Astrocyte (in vitro differentiated cells and primary cell): ENCODE results near the gene PNMA1. TPM values are rescaled to one million over a fixed set of nuclear protein-coding genes. Genes with fewer than 3 reads are reported as not detected.

Experiments
- DNase-seq: peaks from one replicate; pipeline ENCODE4 v3.0.0-alpha.2; 2010; ENCODE audit warnings: low read depth
- FAIRE-seq: peaks from 2 replicates; lab custom pipeline; 2011; peaks lifted over from hg19 to GRCh38; lab: Jason Lieb, UNC
- H2AFZ ChIP-seq: 2 replicates; pipeline ENCODE4 v1.6.0; 2012; ENCODE audit warnings: low read depth, low read length, inconsistent platforms
- H3K27ac ChIP-seq: 2 replicates; pipeline ENCODE4 v1.5.1; 2011; ENCODE audit warnings: low read depth, low read length, inconsistent platforms
- H3K27me3 ChIP-seq: 2 replicates; pipeline ENCODE4 v1.6.0; 2011; ENCODE audit warnings: low read length, inconsistent platforms; ENCODE audit not compliant: insufficient read depth
- H3K36me3 ChIP-seq: 2 replicates; pipeline ENCODE4 v1.5.1; 2011; ENCODE audit warnings: low read length, inconsistent platforms; ENCODE audit not compliant: insufficient read depth
- H3K4me1 ChIP-seq: 2 replicates; pipeline ENCODE4 v1.5.1; 2011; ENCODE audit warnings: low read length, inconsistent platforms; ENCODE audit not compliant: insufficient read depth
- H3K4me2 ChIP-seq: 2 replicates; pipeline ENCODE4 v1.6.0; 2012; ENCODE audit warnings: low read length, inconsistent platforms
- H3K4me3 ChIP-seq: 2 replicates; pipeline ENCODE4 v1.5.1; 2011; ENCODE audit warnings: low read depth, mild to moderate bottlenecking, low read length, inconsistent platforms; ENCODE audit not compliant: insufficient read depth
- H3K79me2 ChIP-seq: 2 replicates; pipeline ENCODE4 v1.6.0; 2012; ENCODE audit warnings: mild to moderate bottlenecking, low read length, inconsistent platforms; ENCODE audit not compliant: insufficient read depth
- H3K9ac ChIP-seq: 2 replicates; pipeline ENCODE4 v1.6.0; 2012; ENCODE audit warnings: mild to moderate bottlenecking, low read length, inconsistent platforms
- H3K9me3 ChIP-seq: 2 replicates; pipeline ENCODE4 v1.5.1; 2012; ENCODE audit warnings: low read depth, mild to moderate bottlenecking, low read length, inconsistent platforms; ENCODE audit not compliant: insufficient read depth
- H4K20me1 ChIP-seq: 2 replicates; pipeline ENCODE4 v1.6.0; 2012; ENCODE audit warnings: low read length, inconsistent platforms; ENCODE audit not compliant: insufficient read depth
- H3K27ac Mint-ChIP-seq: one replicate; pipeline ENCODE4 v1.8.0; 2021; ENCODE audit warnings: mild to moderate bottlenecking, mixed read lengths; ENCODE audit not compliant: unreplicated experiment
- H3K27me3 Mint-ChIP-seq: one replicate; pipeline ENCODE4 v1.8.0; 2021; ENCODE audit warnings: low read depth, mixed read lengths; ENCODE audit not compliant: unreplicated experiment
- H3K36me3 Mint-ChIP-seq: one replicate; pipeline ENCODE4 v1.8.0; 2021; ENCODE audit warnings: low read depth, mixed read lengths; ENCODE audit not compliant: unreplicated experiment
- H3K4me1 Mint-ChIP-seq: one replicate; pipeline ENCODE4 v1.8.0; 2021; ENCODE audit warnings: low read depth, mixed read lengths; ENCODE audit not compliant: unreplicated experiment
- H3K4me3 Mint-ChIP-seq: one replicate; pipeline ENCODE4 v1.8.0; 2021; ENCODE audit warnings: mild to moderate bottlenecking, moderate library complexity, mixed read lengths; ENCODE audit not compliant: unreplicated experiment
- H3K9me3 Mint-ChIP-seq: one replicate; pipeline ENCODE4 v1.8.0; 2021; ENCODE audit warnings: mild to moderate bottlenecking, mixed read lengths; ENCODE audit not compliant: unreplicated experiment
- CTCF ChIP-seq: IDR thresholded peaks from 2 replicates; pipeline ENCODE4 v1.5.1; 2011; ENCODE audit warnings: low read depth, mild to moderate bottlenecking, inconsistent platforms, low read length, moderate library complexity; ENCODE audit not compliant: insufficient read depth
- EZH2 ChIP-seq: IDR thresholded peaks from 2 replicates; pipeline ENCODE4 v1.6.1; 2012; ENCODE audit warnings: mild to moderate bottlenecking, low read length, inconsistent platforms; ENCODE audit not compliant: insufficient read depth
- total RNA-seq: library from RNA; stranded (reverse); gene quantifications from 2 replicates; pipeline ENCODE4 v1.2.1, GENCODE V29; 2021

Gene PNMA1
- total RNA-seq, 1 donor from 2014 or later = 67.4 TPM

GRCh38 chr14:73663548-73664212 lies 50.5 kb downstream of the PNMA1 start:
- Mint-ChIP-seq H3K4me3 (no peak overlapping the region), H3K27me3 (no peaks in the 10 kb centered on the region), H3K27ac (peak overlapping the region; percentile 21), H3K36me3 (peaks cover 2% of the 10 kb centered on the region), H3K9me3 (no peaks in the 10 kb centered on the region), H3K4me1 (peaks cover 21% of the 10 kb centered on the region)
- FAIRE-seq (no peak), DNase-seq (no peak)
- Histone ChIP-seq H4K20me1 (no peaks in the 10 kb centered on the region), H3K4me2 (no peak overlapping the region), H3K36me3 (peaks cover 7% of the 10 kb centered on the region), H2AFZ (no peak overlapping the region), H3K4me1 (peaks cover 11% of the 10 kb centered on the region), H3K79me2 (no peaks in the 10 kb centered on the region), H3K9ac (no peak overlapping the region), H3K4me3 (no peak overlapping the region), H3K9me3 (no peaks in the 10 kb centered on the region), H3K27ac (no peak overlapping the region), H3K27me3 (no peaks in the 10 kb centered on the region)
- TF ChIP-seq CTCF (no peak), EZH2 (no peak)

- Histone ChIP-seq H3K27ac (peak overlapping the region; percentile 39), H4K20me1 (no peaks in the 10 kb centered on the region), H3K4me3 (no peak overlapping the region), H3K9me3 (no peaks in the 10 kb centered on the region), H3K4me1 (peaks cover 11% of the 10 kb centered on the region), H3K79me2 (no peaks in the 10 kb centered on the region), H3K36me3 (peaks cover 7% of the 10 kb centered on the region), H3K4me2 (peak overlapping the region; percentile 15), H2AFZ (no peak overlapping the region), H3K27me3 (no peaks in the 10 kb centered on the region), H3K9ac (no peak overlapping the region)
- TF ChIP-seq CTCF (peak; percentile 73), EZH2 (no peak)
- peak overlapping the region; percentile 43 for H3K4me3 Mint-ChIP-seq
- H3K9me3 Mint-ChIP-seq = no peaks in the 10 kb centered on the region
- peaks cover 2% of the 10 kb centered on the region for H3K36me3 Mint-ChIP-seq
- DNase-seq (peak; percentile 93), FAIRE-seq (peak; percentile 99)
- H3K4me1 Mint-ChIP-seq = peaks cover 21% of the 10 kb centered on the region
- peak overlapping the region; percentile 79 for H3K27ac Mint-ChIP-seq
- no peaks in the 10 kb centered on the region for H3K27me3 Mint-ChIP-seq
Observed at GRCh38 chr14:73662487-73662943, 51.7 kb downstream of the PNMA1 start.

GRCh38 chr14:73661872-73662271 lies 52.3 kb downstream of the PNMA1 start:
- Histone ChIP-seq H4K20me1 (no peaks in the 10 kb centered on the region), H3K4me3 (no peak overlapping the region), H3K27me3 (no peaks in the 10 kb centered on the region), H3K9me3 (no peaks in the 10 kb centered on the region), H3K27ac (peak overlapping the region; percentile 30), H2AFZ (no peak overlapping the region), H3K79me2 (no peaks in the 10 kb centered on the region), H3K36me3 (peaks cover 7% of the 10 kb centered on the region), H3K9ac (no peak overlapping the region), H3K4me2 (no peak overlapping the region), H3K4me1 (peaks cover 11% of the 10 kb centered on the region)
- DNase-seq = peak; percentile 55
- Mint-ChIP-seq H3K27ac (no peak overlapping the region), H3K27me3 (no peaks in the 10 kb centered on the region), H3K36me3 (peaks cover 4% of the 10 kb centered on the region), H3K4me3 (no peak overlapping the region), H3K4me1 (peaks cover 21% of the 10 kb centered on the region), H3K9me3 (no peaks in the 10 kb centered on the region)
- FAIRE-seq = no peak
- TF ChIP-seq EZH2 (no peak), CTCF (no peak)
